Activated T-cell treated with anti-CD3 and anti-CD28 coated beads for 1 hour (primary cell): ENCODE results near the gene ITGA3.

ENCODE experiments used
- DNase-seq: peaks from one replicate; pipeline ENCODE4 v3.0.0-alpha.2; 2020; ENCODE audit warnings: low read depth

The ITGA3 gene

GRCh38 chr17:50070908-50071680 is 15.2 kb downstream of the ITGA3 start:
- DNase-seq: no peak

- no peak for DNase-seq
Measured at GRCh38 chr17:50071692-50072091, 15.8 kb downstream of the ITGA3 start.

GRCh38 chr17:50072130-50072529 is 16.2 kb downstream of the ITGA3 start:
- DNase-seq: no peak

GRCh38 chr17:50072925-50073324 is 17.0 kb downstream of the ITGA3 start:
- no peak for DNase-seq

GRCh38 chr17:50074227-50074626 is 18.3 kb downstream of the ITGA3 start:
- DNase-seq: no peak

- DNase-seq: no peak
Measured at GRCh38 chr17:50075446-50076032, 19.6 kb downstream of the ITGA3 start.

- no peak for DNase-seq
Measured at GRCh38 chr17:50076221-50076590, 20.3 kb downstream of the ITGA3 start.

- DNase-seq: no peak
Measured at GRCh38 chr17:50076591-50077235, 20.8 kb downstream of the ITGA3 start.

- no peak for DNase-seq
Measured at GRCh38 chr17:50078430-50078829, 22.5 kb downstream of the ITGA3 start.

GRCh38 chr17:50079334-50080095 is 23.6 kb downstream of the ITGA3 start:
- DNase-seq: no peak

GRCh38 chr17:50080096-50080480 is 24.2 kb downstream of the ITGA3 start:
- no peak for DNase-seq

- no peak for DNase-seq
Measured at GRCh38 chr17:50080827-50081226, 24.9 kb downstream of the ITGA3 start.

- no peak for DNase-seq
Measured at GRCh38 chr17:50081757-50082156, 25.8 kb downstream of the ITGA3 start.

- DNase-seq: peak; percentile 68
Measured at GRCh38 chr17:50087246-50087911, 31.5 kb downstream of the ITGA3 start.

GRCh38 chr17:50087912-50088405 is 32.0 kb downstream of the ITGA3 start:
- no peak for DNase-seq

- no peak for DNase-seq
Measured at GRCh38 chr17:50088952-50089825, 33.3 kb downstream of the ITGA3 start.

GRCh38 chr17:50090071-50090470 is 34.2 kb downstream of the ITGA3 start:
- no peak for DNase-seq

GRCh38 chr17:50090971-50091917 is 35.3 kb downstream of the ITGA3 start:
- no peak for DNase-seq

- DNase-seq: no peak
Measured at GRCh38 chr17:50091918-50092285, 36.0 kb downstream of the ITGA3 start.

GRCh38 chr17:50093246-50093645 is 37.3 kb downstream of the ITGA3 start:
- no peak for DNase-seq
